WTC11 (cell line): Measurements from ENCODE around the gene TIMP4. TPM values are rescaled to one million over a fixed set of nuclear protein-coding genes. Genes with fewer than 3 reads are reported as not detected.

Source experiments
- ATAC-seq: fragments of 200-7000 bp; cut with Tn5 transposase; 2 replicates; pipeline ENCODE4 v1.10.0; 2021; ENCODE audit warnings: mild to moderate bottlenecking, moderate library complexity
- CTCF ChIA-PET: fragments of 300-600 bp; sonication (Branson Sonifier 250); formaldehyde crosslinking; loops from one replicate; lab custom pipeline; 2021; ENCODE audit warnings: antibody characterized with exemption; lab: Charles Lee
- POLR2A ChIA-PET: fragments of 350-600 bp; sonication (Branson Sonifier 250); formaldehyde crosslinking; loops from one replicate; lab custom pipeline; 2021; ENCODE audit warnings: antibody characterized with exemption; lab: Charles Lee
- DNase-seq: peaks from one replicate; pipeline ENCODE4 v3.0.0; 2021; ENCODE audit warnings: low spot score
- H3K27ac Mint-ChIP-seq: 2 replicates; pipeline ENCODE4 v1.8.0; 2021; ENCODE audit warnings: mixed read lengths
- H3K27me3 Mint-ChIP-seq: 2 replicates; pipeline ENCODE4 v1.8.0; 2021; ENCODE audit warnings: low read depth, mild to moderate bottlenecking, moderate library complexity, mixed read lengths
- H3K36me3 Mint-ChIP-seq: 2 replicates; pipeline ENCODE4 v1.8.0; 2021; ENCODE audit warnings: mixed read lengths
- H3K4me1 Mint-ChIP-seq: 2 replicates; pipeline ENCODE4 v1.8.0; 2022; ENCODE audit warnings: mixed read lengths
- H3K4me3 Mint-ChIP-seq: 2 replicates; pipeline ENCODE4 v1.8.0; 2021; ENCODE audit warnings: mild to moderate bottlenecking, moderate library complexity, mixed read lengths
- H3K9me3 Mint-ChIP-seq: 2 replicates; pipeline ENCODE4 v1.8.0; 2021; ENCODE audit warnings: mixed read lengths
- ATF6 ChIP-seq: sonication (generic); formaldehyde crosslinking; IDR thresholded peaks from 2 replicates; pipeline ENCODE4 v1.8.1; 2023; ENCODE audit warnings: mild to moderate bottlenecking, missing genetic modification reagents
- CBFB ChIP-seq: sonication (generic); formaldehyde crosslinking; IDR thresholded peaks from 2 replicates; pipeline ENCODE4 v1.8.1; 2022; ENCODE audit warnings: mild to moderate bottlenecking, low read depth, missing genetic modification reagents
- CREB1 ChIP-seq: sonication (generic); formaldehyde crosslinking; IDR thresholded peaks from 2 replicates; pipeline ENCODE4 v1.8.0; 2023; ENCODE audit warnings: mild to moderate bottlenecking, missing genetic modification reagents
- ELF4 ChIP-seq: sonication (generic); formaldehyde crosslinking; IDR thresholded peaks from 2 replicates; pipeline ENCODE4 v1.8.1; 2022; ENCODE audit warnings: low read depth, mild to moderate bottlenecking, moderate library complexity, missing genetic modification reagents
- FOXK1 ChIP-seq: sonication (generic); formaldehyde crosslinking; IDR thresholded peaks from 2 replicates; pipeline ENCODE4 v1.8.0; 2022; ENCODE audit warnings: mild to moderate bottlenecking, moderate library complexity, missing genetic modification reagents
- GABPB1 ChIP-seq: sonication (generic); formaldehyde crosslinking; IDR thresholded peaks from 2 replicates; pipeline ENCODE4 v1.8.1; 2023; ENCODE audit warnings: mild to moderate bottlenecking, missing genetic modification reagents
- HMGXB4 ChIP-seq: sonication (generic); formaldehyde crosslinking; IDR thresholded peaks from 2 replicates; pipeline ENCODE4 v1.8.1; 2023; ENCODE audit warnings: mild to moderate bottlenecking, moderate library complexity, missing genetic modification reagents
- JUN ChIP-seq: sonication (generic); formaldehyde crosslinking; IDR thresholded peaks from 2 replicates; pipeline ENCODE4 v1.8.0; 2023; ENCODE audit warnings: mild to moderate bottlenecking, missing genetic modification reagents
- KAT7 ChIP-seq: sonication (generic); formaldehyde crosslinking; IDR thresholded peaks from 2 replicates; pipeline ENCODE4 v1.8.1; 2023; ENCODE audit warnings: missing genetic modification reagents, mild to moderate bottlenecking, borderline replicate concordance
- MLX ChIP-seq: sonication (generic); formaldehyde crosslinking; IDR thresholded peaks from 2 replicates; pipeline ENCODE4 v1.8.1; 2023; ENCODE audit warnings: mild to moderate bottlenecking, missing genetic modification reagents, moderate library complexity
- MXD4 ChIP-seq: fragments of 250-450 bp; sonication (Bioruptor Pico); IDR thresholded peaks from 2 replicates; pipeline ENCODE4 v1.8.0; 2021; ENCODE audit warnings: mild to moderate bottlenecking, moderate library complexity, borderline replicate concordance
- NFATC4 ChIP-seq: fragments of 250-450 bp; sonication (Bioruptor Pico); IDR thresholded peaks from 2 replicates; pipeline ENCODE4 v1.9.0; 2021; ENCODE audit warnings: mild to moderate bottlenecking
- NR2C2 ChIP-seq: sonication (generic); formaldehyde crosslinking; IDR thresholded peaks from 2 replicates; pipeline ENCODE4 v1.8.0; 2022; ENCODE audit warnings: mild to moderate bottlenecking, missing genetic modification reagents
- OVOL2 ChIP-seq: fragments of 250-450 bp; sonication (Bioruptor Pico); IDR thresholded peaks from 2 replicates; pipeline ENCODE4 v1.9.0; 2021; ENCODE audit warnings: mild to moderate bottlenecking, borderline replicate concordance
- SOX15 ChIP-seq: fragments of 250-450 bp; sonication (Bioruptor Pico); IDR thresholded peaks from 2 replicates; pipeline ENCODE4 v1.9.0; 2021; ENCODE audit warnings: mild to moderate bottlenecking
- SP1 ChIP-seq: sonication (generic); formaldehyde crosslinking; conservative IDR thresholded peaks from 2 replicates; pipeline ENCODE4 v1.8.1; 2022; ENCODE audit warnings: missing genetic modification reagents
- TEAD1 ChIP-seq: sonication (generic); formaldehyde crosslinking; IDR thresholded peaks from 2 replicates; pipeline ENCODE4 v1.8.0; 2022; ENCODE audit warnings: mild to moderate bottlenecking, missing genetic modification reagents
- USF1 ChIP-seq: sonication (generic); formaldehyde crosslinking; IDR thresholded peaks from 2 replicates; pipeline ENCODE4 v1.8.0; 2022; ENCODE audit warnings: mild to moderate bottlenecking, missing genetic modification reagents
- USF2 ChIP-seq: sonication (generic); formaldehyde crosslinking; IDR thresholded peaks from 2 replicates; pipeline ENCODE4 v1.8.1; 2023; ENCODE audit warnings: mild to moderate bottlenecking, missing genetic modification reagents, moderate library complexity
- ZBTB21 ChIP-seq: sonication (generic); formaldehyde crosslinking; IDR thresholded peaks from 2 replicates; pipeline ENCODE4 v1.8.1; 2023; ENCODE audit warnings: mild to moderate bottlenecking, missing genetic modification reagents, borderline replicate concordance
- ZNF396 ChIP-seq: fragments of 250-450 bp; sonication (Bioruptor Pico); IDR thresholded peaks from 2 replicates; pipeline ENCODE4 v1.8.0; 2021; ENCODE audit warnings: mild to moderate bottlenecking, moderate library complexity, borderline replicate concordance
- ZSCAN18 ChIP-seq: fragments of 250-450 bp; sonication (Bioruptor Pico); IDR thresholded peaks from 2 replicates; pipeline ENCODE4 v2.1.2; 2022; ENCODE audit warnings: mild to moderate bottlenecking, moderate library complexity
- total RNA-seq: library from RNA; stranded (reverse); gene quantifications from 3 replicates; pipeline ENCODE4 v1.2.3, GENCODE V29; 2021

Gene TIMP4
- total RNA-seq, 1 experiment from 2014 or later, result 11.8 TPM

GRCh38 chr3:12127391-12127790 lies 31.3 kb downstream of the TIMP4 start (continued):
- TF ChIP-seq ZNF396 (CRISPR knock-in tag), result no peak
- no peak for TF ChIP-seq TEAD1 (CRISPR knock-in tag)
- TF ChIP-seq CREB1, result no peak

GRCh38 chr3:12125772-12126171 lies 32.9 kb downstream of the TIMP4 start:
- no peak overlapping the region for H3K27ac Mint-ChIP-seq
- H3K4me1 Mint-ChIP-seq, result peaks cover 3% of the 10 kb centered on the region; the same call in 1 of the 2 replicates
- no peaks in the 10 kb centered on the region for H3K27me3 Mint-ChIP-seq
- H3K36me3 Mint-ChIP-seq, result no peaks in the 10 kb centered on the region
- no peak for DNase-seq
- CTCF ChIA-PET, result interaction anchor here (0.6 kb wide), 1 partner anchor 182 kb away, joined by 4 read pairs; no protein-coding TSS in a partner anchor
- no peak overlapping the region for H3K4me3 Mint-ChIP-seq
- TF ChIP-seq ELF4, result no peak
- no peak for TF ChIP-seq JUN
- no peak for TF ChIP-seq OVOL2 (CRISPR knock-in tag)
- TF ChIP-seq NR2C2 (CRISPR knock-in tag), result no peak
- no peak for TF ChIP-seq MLX (CRISPR knock-in tag)
- no peak for TF ChIP-seq KAT7 (CRISPR knock-in tag)
- TF ChIP-seq FOXK1 (CRISPR knock-in tag), result no peak
- TF ChIP-seq USF2 (CRISPR knock-in tag), result no peak
- TF ChIP-seq CBFB (CRISPR knock-in tag), result no peak
- TF ChIP-seq MXD4 (CRISPR knock-in tag), result no peak
- TF ChIP-seq SOX15 (CRISPR knock-in tag), result no peak
- TF ChIP-seq GABPB1, result no peak
- no peak for TF ChIP-seq SP1
- POLR2A ChIA-PET, result no interaction called here
- no peaks in the 10 kb centered on the region for H3K9me3 Mint-ChIP-seq
- ATAC-seq, result no peak

GRCh38 chr3:12121466-12121865 lies 37.2 kb downstream of the TIMP4 start:
- TF ChIP-seq USF1 (CRISPR knock-in tag) (no peak), USF2 (CRISPR knock-in tag) (no peak)
- TF ChIP-seq, all 79 proteins: peak for 0
- H3K36me3 Mint-ChIP-seq, result no peaks in the 10 kb centered on the region
- no peak overlapping the region for H3K27ac Mint-ChIP-seq
- H3K4me1 Mint-ChIP-seq, result no peaks in the 10 kb centered on the region
- H3K4me3 Mint-ChIP-seq, result no peak overlapping the region
- no peaks in the 10 kb centered on the region for H3K9me3 Mint-ChIP-seq
- H3K27me3 Mint-ChIP-seq, result no peaks in the 10 kb centered on the region
- ATAC-seq, result no peak
- POLR2A ChIA-PET, result no interaction called here
- CTCF ChIA-PET, result no interaction called here
- DNase-seq, result no peak

GRCh38 chr3:12120374-12121140 lies 38.2 kb downstream of the TIMP4 start:
- no peaks in the 10 kb centered on the region for H3K4me1 Mint-ChIP-seq
- POLR2A ChIA-PET, result no interaction called here
- H3K27me3 Mint-ChIP-seq, result no peaks in the 10 kb centered on the region
- no peak overlapping the region for H3K27ac Mint-ChIP-seq
- H3K4me3 Mint-ChIP-seq, result no peak overlapping the region
- ATAC-seq, result no peak
- no peaks in the 10 kb centered on the region for H3K9me3 Mint-ChIP-seq
- no peaks in the 10 kb centered on the region for H3K36me3 Mint-ChIP-seq
- CTCF ChIA-PET, result interaction anchor here (1.0 kb wide), 1 partner anchor 74 kb away, joined by 3 read pairs; no protein-coding TSS in a partner anchor
- no peak for DNase-seq
- TF ChIP-seq NFATC4 (CRISPR knock-in tag), result no peak
- no peak for TF ChIP-seq ZBTB21 (CRISPR knock-in tag)
- no peak for TF ChIP-seq HMGXB4 (CRISPR knock-in tag)
- TF ChIP-seq ZSCAN18, result no peak
- no peak for TF ChIP-seq ATF6 (CRISPR knock-in tag)
